A204.1 (cell line): ENCODE data around the gene PIK3R1.

ENCODE experiments used
- FAIRE-seq: peaks from 2 replicates; lab custom pipeline; 2012; peaks lifted over from hg19 to GRCh38; lab: Jason Lieb, UNC

PIK3R1 gene

DNA sequence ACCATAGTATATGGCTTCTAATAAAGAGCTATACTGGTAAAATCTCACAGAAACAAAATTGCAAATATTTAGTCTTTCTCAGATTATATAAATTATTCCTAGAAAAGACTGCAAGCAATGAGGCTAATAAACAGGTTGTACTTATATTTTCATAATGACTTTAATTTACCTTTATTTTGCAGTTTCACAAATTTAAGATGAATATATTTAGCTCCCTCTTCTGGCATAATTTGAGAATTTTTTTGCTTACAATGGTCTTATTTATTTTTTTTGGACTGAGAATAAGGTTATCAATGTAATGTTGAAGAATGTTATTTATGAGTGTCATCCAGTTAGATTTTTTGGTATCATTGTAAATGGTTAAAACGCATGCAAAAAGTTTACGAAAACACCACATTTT, 56.7 kb downstream of the PIK3R1 start:
- FAIRE-seq = peak; percentile 94

- no peak for FAIRE-seq
These were observed 58.3 kb downstream of the PIK3R1 start for GRCh38 chr5:68273717-68274409.

GRCh38 chr5:68274847-68275651, 59.5 kb downstream of the PIK3R1 start:
- no peak for FAIRE-seq

DNA sequence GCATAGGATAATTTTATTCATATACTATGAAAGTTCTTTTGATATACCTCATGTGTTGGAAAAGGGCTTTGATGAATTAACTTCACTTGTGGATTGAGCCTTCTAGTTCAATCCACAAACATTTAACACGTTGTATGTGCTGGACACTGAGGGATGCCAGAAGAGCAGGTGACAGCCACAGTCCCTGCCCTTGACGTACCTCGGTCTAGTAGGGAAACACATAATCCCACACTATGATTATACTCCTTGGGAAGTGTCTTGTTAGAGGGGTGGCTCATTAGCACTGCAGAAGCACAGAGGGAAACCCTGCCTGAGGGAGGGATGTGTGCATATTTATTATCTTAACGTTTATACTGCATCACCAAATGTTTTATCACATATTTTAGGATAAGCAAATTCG, 61.2 kb downstream of the PIK3R1 start:
- no peak for FAIRE-seq

DNA sequence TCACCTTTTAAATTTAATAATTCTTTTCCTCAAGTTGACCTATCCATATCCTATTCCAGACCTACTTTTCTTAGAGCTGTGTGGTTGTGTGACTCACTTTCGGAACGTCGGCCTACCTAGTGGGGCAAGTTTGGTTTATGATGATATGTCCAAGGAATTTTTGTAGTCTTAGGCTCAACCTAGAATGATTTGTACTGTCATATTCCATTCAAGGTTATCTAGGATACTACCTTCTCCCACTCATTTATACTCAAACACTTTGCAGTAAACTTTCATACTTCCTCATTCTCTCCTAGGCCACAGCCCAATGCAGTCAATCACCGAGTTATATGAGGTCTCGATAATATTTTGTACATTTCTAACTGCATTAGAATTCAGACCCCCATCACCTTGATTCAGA, 61.9 kb downstream of the PIK3R1 start:
- no peak for FAIRE-seq

DNA sequence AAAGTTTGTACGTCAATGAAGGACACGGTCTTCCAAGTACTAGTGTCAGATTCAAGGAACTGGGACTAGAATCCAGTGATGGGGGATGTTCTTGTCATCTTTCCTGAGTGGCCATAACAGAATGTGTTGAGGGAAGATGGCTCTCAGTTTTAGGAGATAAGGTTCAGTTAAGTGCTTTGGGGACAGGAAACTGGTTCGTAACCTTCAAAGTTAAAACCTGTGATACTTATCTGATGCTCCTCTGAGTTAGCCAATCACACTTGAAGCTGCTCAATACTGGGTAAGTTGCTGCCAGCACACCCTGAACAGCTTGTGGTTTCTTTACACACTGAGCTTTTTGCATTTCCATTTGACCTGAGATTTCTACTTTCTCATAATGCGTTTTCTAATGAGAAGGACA, 64.4 kb downstream of the PIK3R1 start:
- no peak for FAIRE-seq

DNA sequence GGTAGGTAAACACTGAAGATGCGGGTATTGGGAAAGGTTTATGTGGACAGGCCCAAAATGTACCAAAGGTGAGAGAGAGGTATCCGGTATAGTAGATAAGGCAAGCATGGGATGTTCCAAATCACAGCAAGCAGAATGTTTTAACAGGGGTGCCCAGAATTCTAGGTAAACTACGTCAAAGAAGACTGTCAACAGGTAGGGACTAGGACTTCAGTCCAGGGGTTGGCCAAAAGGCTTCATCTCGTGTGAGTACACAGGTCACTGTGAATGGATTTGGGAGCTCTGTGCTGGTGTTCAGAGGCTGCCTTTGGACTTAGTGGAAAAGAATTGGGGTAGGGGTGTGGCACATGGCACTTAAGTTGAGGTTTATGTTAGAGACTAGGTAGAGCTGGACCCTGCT, 66.4 kb downstream of the PIK3R1 start:
- FAIRE-seq = no peak

DNA sequence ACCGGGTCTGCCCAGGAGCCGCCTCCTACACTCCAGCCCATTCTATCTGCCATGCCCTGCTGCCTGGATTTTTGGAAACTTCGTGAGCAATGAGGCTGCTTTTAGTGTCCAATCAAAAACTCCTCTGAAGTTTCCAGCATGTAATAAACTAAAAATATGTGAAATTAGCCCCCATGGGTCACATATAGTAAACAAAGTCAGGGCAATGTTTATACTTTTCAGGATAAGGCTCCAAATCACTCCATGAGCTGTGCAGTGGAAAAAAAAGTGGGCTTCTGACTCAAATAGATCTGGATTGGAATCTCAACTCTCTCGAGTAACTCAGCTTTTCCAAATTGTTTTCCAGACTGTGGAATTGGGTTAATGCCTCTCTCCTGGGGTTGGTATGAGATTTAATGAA, 68.2 kb downstream of the PIK3R1 start:
- FAIRE-seq = no peak

DNA sequence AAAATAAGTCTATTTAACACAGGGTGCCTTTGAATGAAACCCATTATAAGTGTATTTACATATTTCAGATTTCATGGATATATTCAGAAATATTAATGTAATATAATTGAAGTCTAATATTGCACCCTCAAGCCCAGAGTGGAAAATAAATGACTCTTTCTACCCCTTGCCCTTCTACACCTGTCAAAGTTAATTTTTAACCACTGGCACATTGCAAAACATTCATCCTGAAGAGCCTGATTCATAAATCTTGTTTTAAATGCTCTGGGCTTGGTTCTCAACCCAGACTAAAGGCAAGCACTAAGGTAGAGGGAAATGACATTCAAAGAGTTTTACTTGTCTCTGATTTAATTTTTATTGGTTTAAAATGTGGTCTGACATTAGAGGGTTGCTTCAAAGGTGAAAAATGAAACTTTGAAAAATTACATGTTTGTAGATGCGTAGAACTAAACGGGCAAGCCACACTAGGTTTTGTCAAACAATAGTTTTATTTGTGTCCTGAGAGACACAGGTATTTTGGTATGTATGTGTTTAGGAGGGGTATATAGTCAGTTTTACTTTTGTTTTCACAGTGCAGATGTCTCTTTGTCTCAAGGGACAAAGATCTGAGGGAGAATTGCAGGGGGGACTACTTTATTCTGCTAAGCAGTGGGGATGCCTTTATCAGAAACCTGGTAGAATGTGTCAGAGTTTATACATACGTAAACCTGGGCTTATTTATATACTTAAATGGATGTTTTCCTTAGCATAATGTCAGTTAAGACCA, 69.7 kb downstream of the PIK3R1 start:
- FAIRE-seq = no peak

- peak; percentile 76 for FAIRE-seq
These were observed 70.5 kb downstream of the PIK3R1 start for GRCh38 chr5:68285851-68286611.

GRCh38 chr5:68286612-68286912, 71.0 kb downstream of the PIK3R1 start:
- no peak for FAIRE-seq

DNA sequence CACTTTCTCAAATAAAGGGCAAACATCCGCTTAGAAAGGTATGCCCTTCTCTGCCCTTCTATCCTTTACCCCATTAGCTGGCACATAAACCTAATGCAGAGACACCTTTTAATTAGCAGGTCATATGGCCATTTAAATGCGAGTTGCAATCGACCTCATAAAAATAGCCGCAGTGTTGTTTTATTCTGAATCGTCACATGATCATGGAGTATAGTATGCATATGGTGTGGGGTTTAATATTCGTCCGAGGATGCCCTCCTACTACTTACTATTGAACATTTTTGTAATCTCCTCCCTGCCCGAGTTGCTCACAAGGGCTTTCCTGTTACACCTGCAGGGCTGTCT, 72.0 kb downstream of the PIK3R1 start:
- FAIRE-seq = no peak

GRCh38 chr5:68287976-68288706, 72.6 kb downstream of the PIK3R1 start:
- FAIRE-seq = no peak

GRCh38 chr5:68288707-68289134, 73.2 kb downstream of the PIK3R1 start:
- FAIRE-seq = no peak

DNA sequence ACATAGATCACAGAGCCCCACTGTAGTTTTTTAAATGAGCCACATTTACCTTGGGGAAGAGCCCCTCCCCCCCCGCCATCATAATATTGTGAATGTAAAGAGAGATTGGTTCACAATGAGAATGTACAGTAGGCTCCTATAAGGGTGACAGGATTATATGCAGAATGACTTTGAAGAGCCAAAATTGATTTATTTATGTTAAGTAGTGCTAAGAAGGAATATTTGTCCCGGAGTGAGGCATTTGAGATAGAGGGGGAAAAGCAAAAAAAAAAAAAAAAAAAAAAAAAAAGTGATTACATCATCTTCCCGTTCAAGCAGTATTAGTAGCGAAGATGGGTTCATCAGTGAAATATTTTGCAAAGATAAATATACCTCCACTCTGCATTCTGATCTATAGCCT, 73.9 kb downstream of the PIK3R1 start:
- no peak for FAIRE-seq

GRCh38 chr5:68290260-68290674, 74.7 kb downstream of the PIK3R1 start:
- FAIRE-seq = no peak

- FAIRE-seq = no peak
These were observed 75.3 kb downstream of the PIK3R1 start for GRCh38 chr5:68290847-68291246.

- no peak for FAIRE-seq
These were observed 76.8 kb downstream of the PIK3R1 start for GRCh38 chr5:68292316-68292715.

DNA sequence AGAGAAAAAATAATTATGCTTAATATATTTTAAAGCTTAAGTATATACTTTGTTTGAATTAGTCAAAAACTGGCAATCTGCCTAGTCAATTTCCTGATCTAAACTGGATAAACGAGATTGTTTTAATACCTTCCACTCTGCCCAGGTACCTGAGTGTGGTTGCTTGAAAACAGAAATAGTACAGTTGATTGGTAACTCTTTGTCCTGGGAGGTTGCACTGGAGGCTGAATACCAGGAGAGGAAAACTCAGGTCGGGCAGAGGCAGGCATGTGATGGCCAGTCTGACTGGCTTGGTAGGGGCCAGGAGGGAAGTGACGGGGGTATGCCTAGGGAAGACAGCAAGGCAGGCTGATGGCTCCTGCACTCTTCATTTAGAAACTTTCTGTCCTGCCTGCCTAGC, 80.2 kb downstream of the PIK3R1 start:
- no peak for FAIRE-seq

DNA sequence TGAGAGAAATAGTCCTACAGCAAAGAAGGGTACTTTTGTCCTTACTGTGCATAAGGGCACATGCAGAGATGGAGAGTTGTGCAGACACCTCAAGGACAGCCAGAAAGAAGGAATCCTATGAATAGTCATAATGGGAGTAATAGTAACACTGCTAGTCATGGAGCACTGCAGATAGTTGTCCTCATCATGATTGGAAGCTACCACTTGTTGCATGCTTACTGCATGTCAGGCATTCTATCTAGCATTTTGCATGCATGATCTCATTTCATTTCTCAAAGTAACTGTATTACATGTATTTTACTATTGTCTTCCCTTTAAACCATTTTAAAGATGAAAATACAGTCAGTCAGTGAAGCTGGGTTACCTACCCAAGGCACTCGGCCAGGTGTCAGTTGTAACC, 81.3 kb downstream of the PIK3R1 start:
- FAIRE-seq = no peak

DNA sequence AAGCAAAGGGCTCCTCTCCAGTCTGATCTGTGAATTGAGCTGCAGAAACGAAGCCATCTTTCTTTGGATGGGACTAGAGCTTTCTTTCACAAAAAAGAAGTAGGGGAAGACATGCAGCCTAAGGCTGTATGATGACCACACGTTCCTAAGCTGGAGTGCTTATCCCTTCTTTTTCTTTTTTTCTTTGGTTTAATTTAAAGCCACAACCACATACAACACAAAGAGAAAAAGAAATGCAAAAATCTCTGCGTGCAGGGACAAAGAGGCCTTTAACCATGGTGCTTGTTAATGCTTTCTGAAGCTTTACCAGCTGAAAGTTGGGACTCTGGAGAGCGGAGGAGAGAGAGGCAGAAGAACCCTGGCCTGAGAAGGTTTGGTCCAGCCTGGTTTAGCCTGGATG, 82.1 kb downstream of the PIK3R1 start:
- FAIRE-seq = no peak

- FAIRE-seq = no peak
These were observed 82.9 kb downstream of the PIK3R1 start for GRCh38 chr5:68298479-68298878.
